Smooth muscle cell of the brain vasculature (primary cell): ENCODE data around the gene PCBD1.
"Not testable (repeated sequence)": the region's sequence is repeated elsewhere in the genome, so short reads cannot be mapped to it uniquely, and the experiment has no call there.

Experiments used
- DNase-seq: peaks from one replicate; pipeline ENCODE4 v3.0.0-alpha.2; 2012; ENCODE audit warnings: low read depth, low spot score

The PCBD1 gene

DNA sequence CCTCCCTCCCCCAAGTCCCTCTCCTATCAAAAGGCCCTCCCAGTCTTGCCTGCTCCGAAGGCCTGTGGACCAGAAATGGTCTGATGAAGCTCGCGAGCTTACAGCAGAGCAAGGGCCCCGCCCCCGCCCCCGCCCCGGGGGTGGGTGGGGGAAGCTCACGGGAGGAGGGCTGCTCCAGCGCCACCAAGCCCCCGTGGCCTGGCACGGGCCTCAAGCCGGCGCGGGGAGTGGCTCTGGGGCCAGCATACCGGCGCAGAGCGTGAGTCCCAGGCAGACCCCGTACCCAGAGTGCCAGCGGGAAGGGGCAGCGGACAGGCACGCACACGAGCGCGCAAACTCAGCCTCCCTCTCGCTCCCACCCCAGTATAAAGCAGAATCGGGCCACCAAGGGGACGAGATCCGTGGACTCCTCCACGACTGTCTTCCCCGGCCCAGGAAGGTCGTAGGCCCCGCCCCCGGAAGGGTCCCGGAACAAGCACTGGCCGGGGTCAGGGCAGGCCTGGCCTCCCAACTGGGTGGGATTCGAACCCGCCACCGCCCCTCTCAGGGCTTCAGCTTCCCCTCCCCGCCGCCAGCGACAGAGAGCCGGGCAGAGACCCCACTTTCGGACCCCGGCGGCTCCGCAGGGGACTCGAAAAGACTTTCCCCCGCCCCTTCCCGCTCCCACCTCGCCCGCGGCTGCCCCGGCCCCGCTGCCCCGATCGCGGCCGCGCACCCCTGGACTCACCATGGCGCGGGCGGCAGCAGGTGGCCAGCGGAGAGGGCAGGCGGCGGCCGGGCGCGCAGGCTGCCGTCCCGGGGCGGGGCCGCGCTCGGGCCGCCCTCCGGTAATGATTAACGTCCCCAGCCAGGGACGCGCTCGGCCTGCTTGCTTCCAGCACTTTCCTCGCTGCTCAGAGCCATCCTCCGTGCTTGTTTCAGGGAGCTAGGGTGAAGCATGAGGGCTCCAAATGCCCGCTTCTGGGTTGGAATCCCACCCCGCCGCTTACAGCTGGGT lies at the start of gene PCBD1:
TSS of gene PCBD1 (minus strand) at position 762 of the 997 bp plus-strand sequence. CDS start at position 730, 32 bp downstream.
- peak; percentile 43 for DNase-seq

DNA sequence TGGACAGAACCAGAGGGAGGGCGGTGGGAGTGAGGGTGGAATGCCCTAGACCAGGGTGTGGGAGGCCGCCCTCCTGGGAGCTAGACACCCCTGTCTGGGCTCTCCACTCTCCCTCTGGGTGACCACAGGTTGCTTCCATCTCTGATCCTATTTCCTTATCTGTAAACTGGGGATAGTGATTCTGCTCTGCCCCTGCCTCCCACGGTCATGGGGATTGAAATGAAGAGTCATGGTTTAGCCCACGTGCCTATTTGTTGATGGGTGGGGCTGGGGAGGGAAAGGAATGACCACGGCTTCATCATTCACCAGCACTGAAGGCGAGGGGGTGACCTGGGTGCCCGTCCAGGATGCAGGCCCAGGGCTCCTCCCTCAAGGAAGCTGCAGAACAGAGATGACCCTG lies 49.3 kb upstream of the PCBD1 start:
- DNase-seq = no peak

- DNase-seq = no peak
Observed at GRCh38 chr10:70936111-70936510, 47.7 kb upstream of the PCBD1 start.

DNA sequence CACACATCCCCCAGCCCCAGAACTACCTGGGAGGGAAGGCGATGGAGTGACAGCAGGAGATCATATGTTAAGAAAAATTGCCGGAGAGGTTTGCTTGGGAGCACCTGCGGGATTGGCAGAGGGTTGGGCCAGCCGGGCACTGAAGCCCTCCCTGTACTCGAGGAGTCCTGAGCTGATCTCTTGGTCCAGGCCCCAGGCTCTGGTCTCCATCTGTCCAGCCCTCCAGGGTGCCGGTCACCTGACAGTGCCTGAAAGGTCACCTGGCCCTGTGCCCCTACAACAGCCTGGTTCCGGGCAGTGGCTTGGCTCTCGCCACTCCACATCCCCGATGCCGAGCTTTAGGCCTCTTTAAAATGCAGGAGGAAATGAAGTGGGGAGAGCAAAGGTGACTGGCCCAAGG lies 47.3 kb upstream of the PCBD1 start:
- DNase-seq = no peak

DNA sequence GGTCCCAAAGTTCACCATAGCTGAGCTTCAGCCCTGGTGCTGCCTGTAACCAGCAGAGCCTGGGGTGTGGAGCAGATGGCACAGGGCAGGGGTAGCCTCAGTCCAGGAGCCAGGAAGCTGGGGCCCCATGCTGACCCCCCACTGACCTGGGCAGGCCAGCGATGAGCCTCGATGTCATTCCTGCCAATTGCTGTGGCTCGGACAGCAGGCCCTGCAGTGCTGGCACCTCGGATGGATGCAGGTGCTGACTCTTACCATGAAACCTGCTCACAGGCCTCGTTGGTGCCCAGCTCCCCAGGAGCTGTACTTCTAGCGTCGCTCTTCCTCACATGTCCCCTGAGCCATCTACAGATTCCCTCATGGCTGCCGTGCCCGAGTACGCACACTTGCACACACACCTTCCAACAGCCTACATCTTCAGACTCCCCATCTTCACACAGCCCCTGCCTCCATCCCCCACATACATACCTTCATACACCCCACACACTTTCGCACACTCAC lies 46.8 kb upstream of the PCBD1 start:
- no peak for DNase-seq

DNA sequence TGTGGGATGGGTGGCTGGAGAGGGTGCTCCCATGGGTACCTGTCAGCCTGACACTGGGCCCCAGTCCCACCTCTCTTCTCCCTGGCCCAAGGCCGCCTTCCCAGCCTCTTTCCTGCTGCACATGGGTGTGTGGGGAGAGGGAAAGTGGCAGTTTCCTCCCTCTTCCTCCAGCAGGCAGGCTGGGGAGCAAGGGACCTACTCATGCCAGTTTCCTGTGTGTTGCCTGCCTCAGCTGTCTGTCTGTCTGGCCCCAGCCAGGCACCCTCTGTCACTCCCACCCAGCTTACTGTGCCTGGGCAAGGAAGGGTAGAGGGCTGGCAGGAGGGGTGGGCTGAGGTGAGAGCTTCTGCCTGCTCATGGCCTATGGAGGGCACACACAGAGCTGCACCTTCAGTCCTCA lies 46.3 kb upstream of the PCBD1 start:
- DNase-seq = no peak

- no peak for DNase-seq
Observed at GRCh38 chr10:70932392-70933196, 44.2 kb upstream of the PCBD1 start.

DNA sequence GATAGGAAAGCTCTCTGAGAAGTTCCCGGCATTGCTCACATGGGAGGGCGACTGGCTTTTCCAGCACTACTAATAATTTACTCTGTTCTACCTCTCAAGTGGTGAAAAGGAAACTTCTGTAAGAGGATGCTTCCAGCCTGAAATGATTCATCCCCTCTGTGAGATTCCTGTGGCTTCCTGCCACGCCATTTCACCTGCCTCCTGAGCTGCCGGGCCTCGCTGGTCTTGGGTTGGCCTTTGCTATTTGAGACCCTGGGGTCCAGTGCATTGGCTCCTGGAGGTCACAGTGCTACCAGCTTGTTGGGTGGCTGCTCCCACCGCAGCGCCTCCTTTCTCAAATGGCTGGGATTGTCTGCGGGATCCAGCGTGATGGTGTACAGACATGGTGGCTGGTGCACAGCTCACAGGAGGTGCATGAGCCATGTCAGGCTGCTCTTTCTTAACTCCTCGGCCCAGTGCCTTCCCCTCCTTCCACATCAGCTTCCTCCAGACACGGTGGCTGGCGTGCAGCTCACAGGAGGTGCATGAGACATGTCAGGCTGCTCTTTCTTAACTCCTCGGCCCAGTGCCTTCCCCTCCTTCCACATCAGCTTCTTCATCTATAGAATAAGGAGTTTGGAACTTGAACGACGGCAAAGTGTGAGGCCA lies 42.9 kb upstream of the PCBD1 start:
- no peak for DNase-seq

- no peak for DNase-seq
Observed at GRCh38 chr10:70930263-70931000, 42.1 kb upstream of the PCBD1 start.

GRCh38 chr10:70928140-70928539 lies 39.8 kb upstream of the PCBD1 start:
- no peak for DNase-seq

DNA sequence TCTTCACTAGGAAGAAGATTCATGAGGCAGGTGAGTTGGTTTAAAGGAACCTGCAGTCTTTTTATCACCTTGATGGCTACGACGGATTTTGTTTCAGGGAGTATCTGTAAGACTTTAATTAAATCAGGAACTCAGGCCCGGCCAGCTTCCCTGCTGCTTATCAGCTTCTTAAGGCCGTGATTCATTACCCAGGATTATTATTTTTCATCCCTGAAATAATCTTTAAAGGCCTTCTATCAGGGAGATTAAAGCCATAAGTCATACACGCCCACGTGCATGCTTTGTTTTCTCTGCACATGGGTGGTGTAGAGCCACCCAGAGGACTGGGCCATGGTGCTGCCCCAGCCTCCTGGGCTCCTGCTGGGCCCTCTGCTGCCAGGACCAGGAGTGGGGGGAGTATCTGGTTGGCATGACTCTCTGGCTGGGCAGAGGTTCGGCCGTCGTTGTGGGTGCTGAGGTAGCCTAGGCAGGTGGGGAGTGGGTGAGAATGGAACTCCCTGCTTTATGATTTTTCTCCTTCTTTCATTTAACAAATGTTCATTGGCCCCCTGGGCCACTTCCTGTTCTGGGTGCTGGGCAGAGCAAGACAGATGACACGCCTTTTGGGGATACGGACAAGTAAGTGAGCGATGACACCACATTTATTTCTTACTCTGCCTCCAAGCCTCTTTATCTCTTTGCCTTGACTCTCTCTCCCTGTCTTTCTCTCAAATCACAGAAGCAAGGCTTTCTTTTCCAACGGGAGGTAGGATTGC lies 39.0 kb upstream of the PCBD1 start:
- DNase-seq = no peak

GRCh38 chr10:70926226-70927000 lies 38.0 kb upstream of the PCBD1 start:
- no peak for DNase-seq

DNA sequence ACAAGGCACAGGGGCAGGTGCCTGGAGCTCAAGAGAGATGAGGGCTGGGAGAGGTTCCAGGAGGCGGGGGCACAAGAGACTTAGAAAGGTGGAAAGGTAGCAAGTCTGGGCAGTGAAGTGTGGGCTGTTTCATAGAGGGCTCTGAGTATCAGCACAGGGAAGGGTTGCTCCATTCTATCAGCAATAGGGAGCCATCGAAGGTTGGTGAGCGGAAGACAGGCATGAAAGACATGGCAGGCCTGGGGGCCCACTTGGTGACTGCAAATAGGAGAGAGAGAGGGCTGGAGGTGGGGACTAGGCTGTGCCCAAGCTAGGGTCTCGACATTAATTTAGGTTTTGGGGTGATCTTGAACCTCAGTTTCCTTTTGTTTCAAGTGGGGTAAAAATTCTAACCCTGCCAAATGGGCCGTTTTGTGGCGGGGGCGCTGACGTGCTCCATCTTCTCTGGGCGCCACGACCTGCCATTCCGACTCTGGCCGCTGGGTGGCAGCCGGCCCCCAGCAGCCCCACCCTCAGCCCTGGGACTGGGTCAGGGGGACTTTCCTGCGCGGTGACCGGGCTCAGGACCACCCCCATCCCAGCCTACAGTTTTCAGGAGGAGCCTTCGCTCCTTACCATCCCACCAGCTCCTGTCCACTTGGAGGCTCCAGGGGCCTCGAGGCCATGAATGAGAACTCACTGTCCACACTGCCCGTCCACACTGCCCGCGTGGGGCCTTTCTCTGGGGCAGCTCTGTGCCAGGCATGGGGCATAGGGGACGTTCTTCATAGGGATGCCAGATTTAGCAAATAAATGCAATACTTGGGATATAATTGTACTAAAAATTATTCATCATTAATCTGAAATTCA lies 37.2 kb upstream of the PCBD1 start:
- no peak for DNase-seq

DNA sequence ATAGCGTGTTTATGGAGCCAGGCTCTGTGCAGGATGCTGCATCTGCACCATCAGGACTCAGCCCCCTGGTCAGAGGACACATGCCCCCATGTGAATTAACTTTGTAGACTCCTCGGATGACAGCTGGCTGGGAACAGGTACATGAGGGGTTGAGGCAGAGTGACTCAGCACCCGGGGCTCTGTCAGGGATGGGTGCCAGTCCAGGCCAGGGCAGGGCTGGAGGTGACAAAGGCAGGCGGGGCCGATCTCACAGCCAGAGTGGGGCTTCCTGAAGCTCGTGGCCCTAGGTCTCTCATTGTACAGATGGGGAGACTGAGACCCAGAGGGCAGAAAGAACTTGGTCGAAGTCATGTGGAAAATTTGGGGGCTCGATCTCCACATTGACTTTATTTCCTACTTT lies 35.3 kb upstream of the PCBD1 start:
- DNase-seq = no peak

DNA sequence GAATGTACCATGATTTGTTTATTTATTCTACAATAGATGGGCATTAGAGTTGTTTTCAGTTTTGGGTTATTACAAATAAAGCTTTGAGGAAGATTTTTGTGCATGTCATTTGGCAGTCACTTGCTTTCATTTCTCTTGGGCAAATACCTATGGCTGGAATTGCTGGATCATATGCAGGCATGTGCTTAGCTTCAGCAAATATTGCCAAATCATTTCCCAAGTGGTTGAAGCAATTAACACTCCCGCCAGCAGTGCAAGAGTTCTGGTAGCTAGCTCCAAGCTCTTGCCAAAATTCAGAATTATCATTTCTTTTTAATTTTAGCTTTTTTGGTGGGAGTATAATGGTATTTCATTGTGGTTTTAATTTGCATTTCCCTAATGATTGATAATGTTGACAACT lies 32.9 kb upstream of the PCBD1 start:
- DNase-seq = no peak

GRCh38 chr10:70920519-70920918 lies 32.2 kb upstream of the PCBD1 start:
- DNase-seq = no peak

DNA sequence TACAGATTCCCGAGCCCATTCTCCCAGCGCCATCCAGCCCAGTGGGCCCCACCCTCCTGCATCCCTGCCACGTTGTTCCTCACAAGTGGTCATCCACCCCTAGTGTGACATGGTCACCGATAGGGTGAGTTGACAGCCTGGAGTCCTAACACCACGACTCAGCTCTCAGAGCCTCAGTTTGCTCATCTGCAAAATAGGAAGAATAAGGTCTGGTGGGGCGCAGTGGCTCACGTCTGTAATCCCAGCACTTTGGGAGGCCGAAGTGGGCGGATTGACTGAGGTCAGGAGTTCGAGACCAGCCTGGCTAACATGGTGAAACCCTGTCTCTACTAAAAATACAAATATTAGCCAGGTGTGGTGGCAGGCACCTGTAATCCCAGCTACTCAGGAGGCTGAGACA lies 31.5 kb upstream of the PCBD1 start:
- DNase-seq = not testable (repeated sequence)

- DNase-seq = no peak
Observed at GRCh38 chr10:70918851-70919530, 30.6 kb upstream of the PCBD1 start.
